Measurements from ENCODE around the gene PPP1R16B.

PPP1R16B gene

GRCh38 chr20:38805502-38805957 lies at the start of gene PPP1R16B:
TSS of gene PPP1R16B (plus strand) at chr20:38805697. CDS start at chr20:38835926, 30,229 bp downstream.
- DNase-seq: peak; percentile 83 to 85

- DNase-seq: no peak
Observed at GRCh38 chr20:38757145-38757775, 48.2 kb upstream of the PPP1R16B start.

- DNase-seq: no peak
Observed at GRCh38 chr20:38759106-38759505, 46.4 kb upstream of the PPP1R16B start.

- no peak for DNase-seq
Observed at GRCh38 chr20:38760978-38761377, 44.5 kb upstream of the PPP1R16B start.

- DNase-seq: no peak
Observed at GRCh38 chr20:38762174-38762573, 43.3 kb upstream of the PPP1R16B start.

- DNase-seq: no peak
Observed at GRCh38 chr20:38763616-38764015, 41.9 kb upstream of the PPP1R16B start.

- peak; percentile 57 to 71 for DNase-seq
Observed at GRCh38 chr20:38764567-38765318, 40.8 kb upstream of the PPP1R16B start.

GRCh38 chr20:38766071-38766470 lies 39.4 kb upstream of the PPP1R16B start:
- DNase-seq: no peak

- no peak for DNase-seq
Observed at GRCh38 chr20:38769376-38770295, 35.9 kb upstream of the PPP1R16B start.

- no peak for DNase-seq
Observed at GRCh38 chr20:38770546-38770945, 35.0 kb upstream of the PPP1R16B start.

- no peak for DNase-seq
Observed at GRCh38 chr20:38770970-38771369, 34.5 kb upstream of the PPP1R16B start.

GRCh38 chr20:38771621-38772020 lies 33.9 kb upstream of the PPP1R16B start:
- DNase-seq: no peak

- no peak for DNase-seq
Observed at GRCh38 chr20:38774167-38774566, 31.3 kb upstream of the PPP1R16B start.

- no peak for DNase-seq
Observed at GRCh38 chr20:38776363-38776762, 29.1 kb upstream of the PPP1R16B start.

- DNase-seq: no peak
Observed at GRCh38 chr20:38779247-38780097, 26.0 kb upstream of the PPP1R16B start.

- DNase-seq: no peak
Observed at GRCh38 chr20:38782275-38782674, 23.2 kb upstream of the PPP1R16B start.

- DNase-seq: no peak
Observed at GRCh38 chr20:38787870-38788269, 17.6 kb upstream of the PPP1R16B start.

GRCh38 chr20:38789503-38790199 lies 15.8 kb upstream of the PPP1R16B start:
- DNase-seq: no peak

GRCh38 chr20:38790200-38791053 lies 15.1 kb upstream of the PPP1R16B start:
- no peak for DNase-seq

GRCh38 chr20:38791291-38791690 lies 14.2 kb upstream of the PPP1R16B start:
- no peak for DNase-seq

GRCh38 chr20:38791940-38792339 lies 13.6 kb upstream of the PPP1R16B start:
- no peak for DNase-seq

All from activated CD4-positive, alpha-beta T cell treated with anti-CD3 and anti-CD28 coated beads, Interleukin-2, amount 50 U/mL, for 48 hours (primary cell).